Measurements from ENCODE around the gene TMEM141. TPM values are rescaled to one million over a fixed set of nuclear protein-coding genes. Genes with fewer than 3 reads are reported as not detected.
"Not testable (repeated sequence)": the region's sequence is repeated elsewhere in the genome, so short reads cannot be mapped to it uniquely, and the experiment has no call there.

The TMEM141 gene
- total RNA-seq, 4 donors from 2014 or later, result 43.1 to 88.1 (median 70.9) TPM

DNA sequence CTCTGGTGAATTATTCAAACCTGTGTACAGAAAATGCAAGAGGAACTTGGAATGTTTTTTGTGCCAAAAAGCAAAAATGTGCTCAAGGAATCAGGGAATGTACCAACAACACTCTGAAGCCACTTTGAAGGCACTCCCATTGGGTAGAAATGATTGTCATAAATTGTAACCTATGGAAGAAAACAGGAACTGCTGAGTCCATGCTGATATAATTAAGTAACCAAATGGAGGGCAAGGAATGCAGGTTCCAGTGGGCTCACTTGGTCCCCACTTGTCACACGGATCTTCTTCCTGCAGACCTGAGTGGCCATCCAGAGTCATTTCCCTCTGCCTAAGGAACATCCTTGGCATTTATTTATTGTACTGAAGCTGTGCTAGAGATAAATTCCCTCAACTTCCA lies 39.9 kb upstream of the TMEM141 start:
- ATAC-seq (ENCODE audit: low FRiP score) (no peak), DNase-seq (ENCODE audit: low spot score) (no peak)
- TF ChIP-seq, protein P1, sequence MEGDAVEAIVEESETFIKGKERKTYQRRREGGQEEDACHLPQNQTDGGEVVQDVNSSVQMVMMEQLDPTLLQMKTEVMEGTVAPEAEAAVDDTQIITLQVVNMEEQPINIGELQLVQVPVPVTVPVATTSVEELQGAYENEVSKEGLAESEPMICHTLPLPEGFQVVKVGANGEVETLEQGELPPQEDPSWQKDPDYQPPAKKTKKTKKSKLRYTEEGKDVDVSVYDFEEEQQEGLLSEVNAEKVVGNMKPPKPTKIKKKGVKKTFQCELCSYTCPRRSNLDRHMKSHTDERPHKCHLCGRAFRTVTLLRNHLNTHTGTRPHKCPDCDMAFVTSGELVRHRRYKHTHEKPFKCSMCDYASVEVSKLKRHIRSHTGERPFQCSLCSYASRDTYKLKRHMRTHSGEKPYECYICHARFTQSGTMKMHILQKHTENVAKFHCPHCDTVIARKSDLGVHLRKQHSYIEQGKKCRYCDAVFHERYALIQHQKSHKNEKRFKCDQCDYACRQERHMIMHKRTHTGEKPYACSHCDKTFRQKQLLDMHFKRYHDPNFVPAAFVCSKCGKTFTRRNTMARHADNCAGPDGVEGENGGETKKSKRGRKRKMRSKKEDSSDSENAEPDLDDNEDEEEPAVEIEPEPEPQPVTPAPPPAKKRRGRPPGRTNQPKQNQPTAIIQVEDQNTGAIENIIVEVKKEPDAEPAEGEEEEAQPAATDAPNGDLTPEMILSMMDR (IDR thresholded peaks at IDR 0.05), result no peak

GRCh38 chr9:136751814-136752213 lies 39.3 kb upstream of the TMEM141 start:
- no peak for DNase-seq (ENCODE audit: low spot score)
- TF ChIP-seq, protein P1 (IDR thresholded peaks at IDR 0.05), result no peak
- ATAC-seq (ENCODE audit: low FRiP score), result no peak

DNA sequence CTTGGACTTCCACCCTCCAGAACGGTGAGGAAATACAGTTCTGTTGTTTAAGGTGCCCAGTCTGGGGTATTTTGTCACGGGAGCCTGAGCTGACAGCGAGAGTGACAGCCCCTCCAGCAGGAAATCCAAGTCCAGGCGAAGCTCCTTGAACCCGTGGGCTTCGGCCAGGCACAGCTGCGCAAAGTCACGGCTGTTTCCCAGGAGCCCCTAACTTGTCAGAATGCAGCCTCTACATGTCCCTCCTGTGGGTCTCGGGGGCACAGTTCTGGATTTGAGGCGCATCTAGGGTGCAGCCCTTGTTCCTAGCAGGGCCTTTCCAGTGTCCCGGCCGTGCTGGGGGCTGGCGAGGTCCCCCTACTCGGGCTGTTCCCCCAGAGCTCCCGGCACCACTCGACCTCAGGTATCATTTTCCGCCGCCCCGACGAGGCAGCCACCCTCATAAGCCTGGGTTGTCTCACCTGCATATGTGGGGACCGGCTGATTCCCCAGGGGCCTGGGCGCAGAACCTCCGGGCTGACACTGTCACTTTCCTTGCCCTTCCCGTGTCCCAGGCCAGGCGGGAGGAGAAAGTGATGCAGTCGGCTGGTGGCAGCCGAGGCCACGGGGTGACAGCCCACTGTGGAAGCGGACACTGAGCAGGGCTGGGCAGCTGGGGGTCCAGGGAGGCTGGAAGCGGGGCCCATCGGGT lies 37.6 kb upstream of the TMEM141 start:
- DNase-seq (ENCODE audit: low spot score) (no peak), ATAC-seq (ENCODE audit: low FRiP score) (no peak)
- TF ChIP-seq, protein P1 (IDR thresholded peaks at IDR 0.05), result no peak

GRCh38 chr9:136754059-136754572 lies 37.0 kb upstream of the TMEM141 start:
- TF ChIP-seq, protein P1 (IDR thresholded peaks at IDR 0.05), result no peak
- no peak for DNase-seq (ENCODE audit: low spot score)
- no peak for ATAC-seq (ENCODE audit: low FRiP score)

DNA sequence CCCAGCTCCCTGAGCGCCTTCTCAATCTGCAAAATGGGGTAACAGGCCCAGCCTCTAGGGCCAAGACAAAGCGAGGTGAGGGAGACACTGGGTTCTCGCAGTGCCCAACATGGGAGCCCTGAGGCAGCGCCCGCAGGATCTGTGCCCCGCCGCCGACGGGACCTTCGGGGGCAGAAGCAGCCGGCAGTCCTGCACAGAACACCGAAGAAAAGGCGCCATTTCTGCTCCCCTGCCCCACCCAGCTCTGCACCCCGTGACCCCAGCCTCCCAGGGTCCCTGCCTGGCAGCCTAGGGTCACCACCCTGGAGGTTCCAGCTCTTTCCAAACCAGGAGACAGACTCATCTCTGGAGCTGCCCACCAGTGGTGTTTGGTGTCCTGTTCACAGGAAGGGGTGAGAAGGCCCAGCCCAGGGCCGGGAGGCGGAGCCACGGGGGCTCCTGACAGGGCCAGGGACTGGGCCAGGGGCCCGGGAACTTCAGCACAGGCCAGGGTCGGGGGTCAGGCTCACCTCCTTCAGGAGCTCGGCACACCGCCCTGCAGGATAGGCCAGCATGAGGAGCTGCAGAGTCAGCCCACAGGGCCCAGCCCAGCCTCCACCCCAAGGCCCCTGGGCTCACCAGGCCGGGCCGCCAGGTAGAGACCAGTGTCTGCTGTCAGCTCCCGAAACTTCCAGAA lies 36.4 kb upstream of the TMEM141 start:
- DNase-seq (ENCODE audit: low spot score) (no peak), ATAC-seq (ENCODE audit: low FRiP score) (no peak)
- TF ChIP-seq, protein P1 (IDR thresholded peaks at IDR 0.05), result no peak

DNA sequence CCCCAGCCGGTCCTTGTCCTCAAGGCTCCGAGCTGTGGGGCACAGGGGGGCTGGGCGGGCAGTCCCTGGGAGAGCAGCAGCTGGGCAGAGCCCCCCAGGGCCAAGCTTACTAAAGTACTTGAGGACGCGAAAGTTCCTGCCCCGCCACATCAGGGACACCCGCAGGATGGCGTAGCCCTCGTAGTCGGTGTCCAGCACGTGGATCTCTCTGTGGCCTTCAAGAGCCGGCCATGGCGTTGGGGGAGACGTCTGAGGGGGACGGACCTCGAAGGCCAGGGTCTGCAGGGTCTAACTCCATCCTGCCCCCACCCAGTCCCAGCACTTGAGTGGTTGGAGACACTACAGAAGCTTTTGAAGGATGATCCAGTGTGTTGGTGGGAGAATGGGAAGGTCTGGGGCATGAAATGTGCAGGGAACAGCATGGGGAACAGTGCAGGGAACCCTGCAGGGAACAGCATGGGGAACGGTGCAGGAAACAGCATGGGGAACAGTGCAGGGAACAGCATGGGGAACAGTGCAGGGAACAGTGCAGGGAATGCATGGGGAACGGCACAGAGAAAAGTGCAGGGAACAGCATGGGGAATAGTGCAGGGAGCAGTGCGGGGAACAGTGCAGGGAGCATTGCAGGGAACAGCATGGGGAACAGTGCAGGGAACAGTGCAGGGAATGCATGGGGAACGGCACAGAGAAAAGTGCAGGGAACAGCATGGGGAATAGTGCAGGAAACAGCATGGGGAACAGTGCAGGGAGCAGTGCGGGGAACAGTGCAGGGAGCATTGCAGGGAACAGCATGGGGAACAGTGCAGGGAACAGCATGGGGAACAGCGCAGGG lies 35.6 kb upstream of the TMEM141 start:
- not testable (repeated sequence) for DNase-seq (ENCODE audit: low spot score); ATAC-seq (ENCODE audit: low FRiP score)

DNA sequence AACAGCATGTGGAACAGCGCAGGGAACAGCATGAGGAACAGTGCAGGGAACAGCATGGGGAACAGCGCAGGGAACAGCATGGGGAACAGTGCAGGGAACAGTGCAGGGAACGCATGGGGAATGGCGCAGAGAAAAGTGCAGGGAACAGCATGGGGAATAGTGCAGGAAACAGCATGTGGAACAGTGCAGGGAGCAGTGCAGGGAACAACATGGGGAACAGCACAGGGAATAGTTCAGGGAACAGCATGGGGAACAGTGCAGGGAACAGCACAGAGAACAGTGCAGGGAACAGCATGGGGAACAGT lies 35.1 kb upstream of the TMEM141 start:
- TF ChIP-seq, protein P1 (IDR thresholded peaks at IDR 0.05), result no peak
- DNase-seq (ENCODE audit: low spot score) (no peak), ATAC-seq (ENCODE audit: low FRiP score) (no peak)

All from omental fat pad (tissue), 4 donors.